Embryonic facial prominence (tissue), 1 donor: ENCODE measurements around the gene BDP1.
"Not testable (repeated sequence)": the region's sequence is repeated elsewhere in the genome, so short reads cannot be mapped to it uniquely, and the experiment has no call there.

Source experiments
- DNase-seq: peaks from one replicate; pipeline ENCODE4 v3.0.0-alpha.2; 2016; ENCODE audit errors: extremely low spot score

BDP1 gene

DNA sequence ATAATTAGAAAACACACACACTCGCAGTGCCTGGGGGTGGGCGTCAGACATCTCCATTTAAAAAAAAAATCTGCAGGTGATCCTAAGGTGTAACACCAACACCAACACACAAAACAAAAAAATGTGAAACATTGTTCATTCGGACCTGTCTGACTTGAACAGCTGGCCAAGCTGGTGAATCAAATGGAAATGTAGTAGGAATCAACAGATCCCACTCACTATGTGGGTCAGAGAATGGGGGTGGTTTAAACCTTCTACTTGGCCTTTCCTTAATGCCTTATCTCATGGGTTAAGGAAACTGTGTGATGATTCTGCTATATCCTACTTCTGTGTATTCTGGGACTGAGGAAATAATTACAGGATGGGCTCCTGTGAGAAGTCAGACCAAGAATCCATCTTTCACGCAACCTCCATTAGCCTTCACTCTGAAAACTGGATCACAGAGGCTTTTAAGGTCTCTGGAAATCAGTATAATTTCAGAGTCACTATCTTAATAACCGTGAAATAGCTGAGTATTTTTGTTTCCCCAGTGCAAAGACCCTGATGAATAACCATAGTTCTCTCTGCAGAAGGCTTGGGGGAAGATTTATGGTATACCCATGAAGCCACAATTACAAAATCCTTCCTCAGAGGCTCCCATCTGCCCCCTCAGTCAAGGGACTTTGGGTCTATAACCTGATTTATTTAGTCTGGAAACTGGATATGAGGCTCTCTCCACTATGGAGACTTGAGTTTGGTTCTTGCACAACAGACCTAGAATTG lies 114.5 kb downstream of the BDP1 start:
- no peak for DNase-seq

DNA sequence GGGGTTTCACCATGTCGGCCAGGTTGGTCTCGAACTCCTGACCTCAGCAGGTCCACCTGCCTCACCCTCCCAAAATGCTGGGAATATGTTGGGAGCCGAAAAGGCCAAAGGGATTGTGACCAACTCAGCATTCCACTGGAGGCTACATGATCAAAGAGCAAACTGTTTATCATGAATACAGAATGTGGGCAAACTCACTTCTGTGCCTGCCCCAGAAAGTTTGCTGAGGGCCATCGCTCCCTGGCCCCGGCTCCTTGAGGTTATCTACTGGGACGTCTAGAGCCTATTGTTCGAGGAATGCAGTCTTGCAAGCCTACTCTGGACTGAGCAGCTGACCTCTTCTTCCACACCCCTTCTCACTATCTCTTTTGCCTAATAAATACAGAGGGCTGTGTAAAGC lies 116.4 kb downstream of the BDP1 start:
- not testable (repeated sequence) for DNase-seq

DNA sequence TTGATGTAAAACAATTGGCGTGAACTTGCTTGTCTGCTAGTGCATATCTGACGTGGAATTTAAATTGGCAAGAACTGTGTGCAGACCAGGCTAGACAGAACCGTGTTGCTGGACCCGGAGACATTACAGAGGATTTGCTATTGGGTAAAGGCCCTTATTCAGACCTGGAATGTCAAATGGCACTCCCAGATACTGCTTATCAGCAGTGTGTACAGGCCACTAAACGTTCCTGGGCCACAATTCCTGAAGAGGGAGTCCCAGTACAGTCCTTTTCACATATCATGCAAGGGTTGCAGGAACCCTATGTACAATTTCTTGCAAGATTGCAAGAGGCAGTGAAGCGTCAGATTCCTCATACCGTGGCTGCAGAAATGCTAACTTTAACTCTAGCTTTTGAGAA lies 118.1 kb downstream of the BDP1 start:
- no peak for DNase-seq

- not testable (repeated sequence) for DNase-seq
These were observed 120.1 kb downstream of the BDP1 start for GRCh38 chr5:71575588-71575987.

GRCh38 chr5:71576241-71576640 lies 120.8 kb downstream of the BDP1 start:
- no peak for DNase-seq

GRCh38 chr5:71577839-71578238 lies 122.4 kb downstream of the BDP1 start:
- not testable (repeated sequence) for DNase-seq

GRCh38 chr5:71582945-71583584 lies 127.6 kb downstream of the BDP1 start:
- no peak for DNase-seq

- no peak for DNase-seq
These were observed 130.8 kb downstream of the BDP1 start for GRCh38 chr5:71586052-71586940.

GRCh38 chr5:71586941-71587765 lies 131.7 kb downstream of the BDP1 start, which contains the start of gene MCCC2:
Gene MCCC2, plus strand, starts transcription at chr5:71587340. Its CDS starts 86 bp downstream, at chr5:71587426.
- DNase-seq: peak; percentile 79

DNA sequence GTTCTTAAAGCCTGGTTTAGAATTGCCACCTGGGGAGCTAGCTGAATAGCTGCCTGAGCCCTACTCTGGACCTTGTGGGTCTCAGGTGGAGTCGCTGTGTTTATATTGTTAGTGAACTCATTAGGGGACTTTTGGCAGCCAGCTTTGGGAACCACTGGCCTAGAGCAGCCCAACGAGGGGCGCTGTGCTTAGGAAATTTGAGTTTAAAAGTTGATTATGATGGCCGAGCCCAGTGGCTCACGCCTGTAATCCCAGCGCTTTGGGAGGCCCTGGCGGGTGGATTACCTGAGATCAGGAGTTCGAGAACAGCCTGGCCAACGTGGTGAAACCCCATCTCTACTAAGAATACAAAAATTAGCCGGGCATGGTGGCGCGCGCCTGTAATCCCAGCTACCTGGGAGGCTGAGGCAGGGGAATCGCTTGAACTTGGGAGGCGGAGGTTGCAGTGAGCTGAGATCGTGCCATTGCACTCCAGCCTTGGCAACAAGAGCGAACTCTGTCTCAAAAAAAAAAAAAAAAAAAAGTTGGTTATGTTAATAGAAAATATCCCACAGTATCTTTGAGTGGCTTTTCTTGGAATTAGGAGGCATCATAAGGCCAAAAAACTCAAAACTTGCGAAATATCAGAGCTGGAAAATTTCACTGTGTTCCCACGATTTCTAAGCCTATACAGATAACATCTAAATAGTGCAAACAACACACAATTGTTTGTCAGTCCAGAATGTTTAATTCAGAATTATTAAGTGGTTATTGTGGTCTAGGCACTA lies 132.5 kb downstream of the BDP1 start:
- no peak for DNase-seq

DNA sequence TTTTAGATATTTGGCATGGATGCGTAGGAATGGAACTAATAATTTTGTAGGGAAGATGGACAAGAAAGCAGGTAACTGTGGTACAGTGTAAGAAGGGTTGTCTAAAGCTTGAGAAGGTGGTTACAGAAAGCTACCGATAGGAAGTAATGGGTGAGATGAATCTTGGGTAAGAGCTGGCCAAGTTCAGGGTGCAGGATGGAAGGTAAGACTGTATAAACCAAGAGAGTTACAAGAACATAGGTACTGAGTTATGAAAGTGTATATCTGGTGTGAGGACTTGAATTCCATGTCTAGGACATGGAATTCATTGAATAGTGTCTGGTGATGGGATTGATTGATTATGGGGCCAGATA lies 133.1 kb downstream of the BDP1 start:
- no peak for DNase-seq

- DNase-seq: no peak
These were observed 134.5 kb downstream of the BDP1 start for GRCh38 chr5:71589903-71590302.

DNA sequence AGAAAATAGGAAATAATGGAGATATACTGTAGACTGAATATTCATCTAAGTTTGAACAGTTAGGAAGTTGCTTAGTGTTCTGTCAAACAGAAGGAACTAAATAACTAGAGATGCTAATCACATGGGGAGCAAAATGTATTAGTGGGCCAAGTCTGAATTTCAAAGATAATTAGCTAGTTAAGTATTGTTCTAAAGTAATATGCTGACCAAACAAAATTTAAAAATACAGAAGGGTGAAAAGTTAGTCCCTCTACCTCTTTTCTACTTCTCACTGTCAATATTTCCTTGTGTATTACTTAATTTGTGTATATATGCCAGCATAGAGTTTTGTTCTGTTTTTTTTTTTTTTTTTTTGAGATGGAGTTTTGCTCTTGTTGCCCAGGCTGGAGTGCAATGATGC lies 135.6 kb downstream of the BDP1 start:
- no peak for DNase-seq

- no peak for DNase-seq
These were observed 140.7 kb downstream of the BDP1 start for GRCh38 chr5:71596169-71596568.

DNA sequence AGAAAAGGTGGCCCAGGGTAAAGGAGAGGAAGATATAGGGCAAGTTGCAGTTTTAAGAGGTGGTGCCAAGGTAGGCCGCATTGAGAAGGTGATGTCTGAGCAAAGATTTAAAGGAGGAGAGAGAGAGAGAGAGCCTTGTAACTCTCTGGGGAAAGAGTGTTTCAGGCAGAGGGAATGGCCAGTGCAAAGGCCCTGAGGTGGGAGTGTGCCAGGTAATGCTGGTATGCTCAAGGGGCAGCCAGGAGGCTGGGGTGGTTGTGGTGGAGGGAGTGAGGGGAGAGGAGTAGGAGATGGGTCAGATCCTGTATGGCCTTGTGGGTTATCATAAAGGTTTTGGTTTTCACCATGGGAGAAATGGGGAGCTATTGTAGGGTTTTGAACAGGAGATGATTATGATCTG lies 141.6 kb downstream of the BDP1 start:
- DNase-seq: no peak

DNA sequence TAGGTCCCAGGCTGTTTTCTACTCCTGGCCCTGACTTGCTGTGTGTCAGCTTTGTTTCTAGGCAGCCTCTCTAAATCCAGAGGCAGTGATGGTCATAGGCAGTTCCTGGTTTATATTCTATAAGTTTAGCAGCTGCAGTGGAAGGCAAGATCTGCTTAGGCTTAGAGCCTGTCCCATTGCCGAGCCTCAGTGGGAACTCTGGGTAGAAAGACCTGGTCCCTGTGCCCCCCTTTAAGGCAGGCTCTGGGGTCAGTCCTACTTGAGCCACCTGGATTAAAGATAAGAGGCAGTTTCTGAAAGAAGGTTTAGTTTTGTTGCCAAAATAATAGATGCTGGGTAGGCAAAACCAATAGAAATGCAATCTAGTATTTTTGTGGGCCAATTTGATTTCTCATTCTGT lies 145.3 kb downstream of the BDP1 start:
- no peak for DNase-seq

GRCh38 chr5:71601222-71602026 lies 146.0 kb downstream of the BDP1 start:
- DNase-seq: no peak

DNA sequence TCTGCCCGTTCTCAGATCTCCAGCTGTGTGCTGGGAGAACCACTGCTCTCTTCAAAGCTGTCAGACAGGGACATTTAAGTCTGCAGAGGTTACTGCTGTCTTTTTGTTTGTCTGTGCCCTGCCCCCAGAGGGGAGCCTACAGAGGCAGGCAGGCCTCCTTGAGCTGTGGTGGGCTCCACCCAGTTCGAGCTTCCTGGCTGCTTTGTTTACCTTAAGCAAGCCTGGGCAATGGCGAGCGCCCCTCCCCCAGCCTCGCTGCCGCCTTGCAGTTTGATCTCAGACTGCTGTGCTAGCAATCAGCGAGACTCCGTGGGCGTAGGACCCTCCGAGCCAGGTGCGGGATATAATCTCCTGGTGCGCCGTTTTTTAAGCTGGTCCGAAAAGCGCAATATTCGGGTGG lies 154.5 kb downstream of the BDP1 start:
- not testable (repeated sequence) for DNase-seq

DNA sequence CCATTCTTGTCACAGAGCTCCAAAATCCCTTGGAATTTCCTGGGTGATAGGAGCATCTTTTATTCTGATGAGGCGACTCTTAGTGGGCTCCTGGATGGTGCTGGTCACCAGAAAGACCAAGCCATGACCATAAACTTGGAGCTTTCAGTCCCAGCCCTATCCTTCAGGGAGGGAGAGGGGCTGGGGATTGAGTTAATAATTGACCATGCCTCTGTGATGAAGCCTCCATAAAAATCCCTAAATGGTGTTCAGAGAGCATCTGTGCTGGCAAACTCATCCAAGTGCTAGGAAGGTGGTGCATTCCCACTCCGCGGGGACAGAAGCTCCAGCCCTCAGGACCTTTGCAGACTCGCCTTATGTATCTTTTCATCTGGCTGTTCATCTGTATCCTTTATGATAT lies 160.4 kb downstream of the BDP1 start:
- DNase-seq: no peak
